NCI-H524 treated with DMSO at 0.1 percent for 48 hours (cell line): ENCODE data around the gene PEX16.
A peak's percentile ranks its signal among the peaks of the same experiment; 100 is the strongest.

ENCODE experiments used
- DNase-seq: peaks from one replicate; lab custom pipeline; 2025; lab: John Stamatoyannopoulos, UW

PEX16 gene

GRCh38 chr11:45917623-45918330 lies at the start of gene PEX16:
TSS of gene PEX16 (minus strand) at chr11:45917877. CDS start at chr11:45917811, 66 bp downstream.
- DNase-seq = peak; percentile 85

GRCh38 chr11:45964911-45965389 lies 47.3 kb upstream of the PEX16 start:
- DNase-seq = peak; percentile 10

GRCh38 chr11:45961751-45962240 lies 44.1 kb upstream of the PEX16 start:
- no peak for DNase-seq

GRCh38 chr11:45960387-45961095 lies 42.9 kb upstream of the PEX16 start:
- no peak for DNase-seq

- DNase-seq = no peak
Observed at GRCh38 chr11:45959851-45960250, 42.2 kb upstream of the PEX16 start.

- DNase-seq = no peak
Observed at GRCh38 chr11:45949992-45950407, 32.3 kb upstream of the PEX16 start.

GRCh38 chr11:45948356-45948755 lies 30.7 kb upstream of the PEX16 start:
- no peak for DNase-seq

- no peak for DNase-seq
Observed at GRCh38 chr11:45947885-45948284, 30.2 kb upstream of the PEX16 start.

GRCh38 chr11:45945397-45945999 lies 27.8 kb upstream of the PEX16 start:
- DNase-seq = no peak

- DNase-seq = no peak
Observed at GRCh38 chr11:45942381-45942780, 24.7 kb upstream of the PEX16 start.

GRCh38 chr11:45941285-45941684 lies 23.6 kb upstream of the PEX16 start:
- DNase-seq = no peak

GRCh38 chr11:45939836-45940235 lies 22.2 kb upstream of the PEX16 start:
- no peak for DNase-seq

- DNase-seq = no peak
Observed at GRCh38 chr11:45937916-45938315, 20.2 kb upstream of the PEX16 start.

- no peak for DNase-seq
Observed at GRCh38 chr11:45936511-45937054, 18.9 kb upstream of the PEX16 start.

GRCh38 chr11:45935349-45936064 lies 17.8 kb upstream of the PEX16 start:
- DNase-seq = no peak

GRCh38 chr11:45934580-45935318 lies 17.1 kb upstream of the PEX16 start:
- DNase-seq = no peak

- DNase-seq = no peak
Observed at GRCh38 chr11:45933846-45934579, 16.3 kb upstream of the PEX16 start.

GRCh38 chr11:45933131-45933831 lies 15.6 kb upstream of the PEX16 start:
- DNase-seq = no peak

- no peak for DNase-seq
Observed at GRCh38 chr11:45932217-45932616, 14.5 kb upstream of the PEX16 start.

- no peak for DNase-seq
Observed at GRCh38 chr11:45931739-45932138, 14.1 kb upstream of the PEX16 start.
